ENCODE results near the gene C4A.

- TF ChIP-seq YY1 (IDR thresholded peaks at IDR 0.05; ENCODE audit: insufficient read depth, insufficient read length) (no peak), SUZ12 (IDR thresholded peaks at IDR 0.05; ENCODE audit: extremely low read depth, insufficient read depth, insufficient read length) (no peak)
Measured at GRCh38 chr6:31948306-31948705, 33.6 kb upstream of the C4A start.
